OCI-LY3 (cell line): ENCODE measurements around the gene GALNT1.

Source experiments
- CTCF ChIP-seq: fragments of 200-600, 300-600 bp; sonication (generic); IDR thresholded peaks from 2 replicates; pipeline ENCODE4 v1.5.1; 2014; ENCODE audit warnings: antibody characterized with exemption, low read length, low read depth
- EZH2phosphoT487 ChIP-seq: fragments of 200-600 bp; shearing (Covaris generic); IDR thresholded peaks from 2 replicates; pipeline ENCODE4 v1.6.1; 2018; ENCODE audit warnings: antibody characterized with exemption, mixed run types, low read depth

DNA sequence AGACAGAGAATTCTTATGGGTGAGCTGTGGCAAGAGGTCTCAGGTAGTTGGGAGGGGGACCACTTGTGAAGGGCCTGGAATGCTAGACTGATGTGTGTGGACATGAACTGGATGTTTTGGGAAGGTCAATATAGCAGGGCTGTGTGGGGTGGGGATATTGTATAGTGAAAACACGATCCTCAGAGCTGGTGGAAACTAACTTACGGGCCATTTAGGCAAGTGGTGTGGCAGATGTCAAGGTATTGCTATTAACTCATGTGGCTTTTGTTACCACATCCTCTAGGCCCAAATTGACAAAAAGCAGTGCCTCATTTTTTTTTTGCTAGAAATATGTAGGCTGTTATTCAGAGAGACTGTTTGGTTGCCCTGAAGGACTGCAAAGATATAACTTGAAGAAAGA is 8.0 kb upstream of the GALNT1 start:
- TF ChIP-seq CTCF (no peak), EZH2phosphoT487 (no peak)
